Medulla oblongata (tissue), 1 donor: ENCODE data around the gene MYOM3.

Source experiments
- DNase-seq: peaks from one replicate; pipeline ENCODE4 v3.0.0-alpha.2; 2015; ENCODE audit errors: extremely low spot score

Gene MYOM3

GRCh38 chr1:24111996-24112779, at the start of gene MYOM3:
TSS of gene MYOM3 (minus strand) at chr1:24112135. CDS start at chr1:24108636, 3,499 bp downstream.
- DNase-seq: peak; percentile 60

GRCh38 chr1:24161270-24161669, 49.3 kb upstream of the MYOM3 start:
- DNase-seq: no peak

DNA sequence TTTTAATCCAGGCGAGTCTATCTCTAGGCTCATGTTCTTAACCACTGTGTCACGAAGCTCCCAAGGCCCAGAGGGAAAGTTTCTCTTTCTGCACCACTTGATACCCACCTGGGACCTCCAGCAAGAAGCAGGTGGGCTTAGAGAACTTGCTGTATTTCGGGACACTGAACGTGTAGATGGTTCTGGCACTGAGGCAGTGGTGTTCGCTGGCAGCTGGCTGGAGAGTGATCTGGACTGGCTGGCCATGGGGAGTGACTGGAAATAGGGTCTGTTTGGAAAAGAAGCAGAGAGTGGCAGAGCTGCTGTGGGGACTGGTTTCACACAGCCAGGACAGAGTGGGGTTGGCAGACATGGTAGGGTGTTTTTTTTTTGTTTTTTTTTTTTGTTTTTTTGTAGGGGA, 47.4 kb upstream of the MYOM3 start:
- no peak for DNase-seq

DNA sequence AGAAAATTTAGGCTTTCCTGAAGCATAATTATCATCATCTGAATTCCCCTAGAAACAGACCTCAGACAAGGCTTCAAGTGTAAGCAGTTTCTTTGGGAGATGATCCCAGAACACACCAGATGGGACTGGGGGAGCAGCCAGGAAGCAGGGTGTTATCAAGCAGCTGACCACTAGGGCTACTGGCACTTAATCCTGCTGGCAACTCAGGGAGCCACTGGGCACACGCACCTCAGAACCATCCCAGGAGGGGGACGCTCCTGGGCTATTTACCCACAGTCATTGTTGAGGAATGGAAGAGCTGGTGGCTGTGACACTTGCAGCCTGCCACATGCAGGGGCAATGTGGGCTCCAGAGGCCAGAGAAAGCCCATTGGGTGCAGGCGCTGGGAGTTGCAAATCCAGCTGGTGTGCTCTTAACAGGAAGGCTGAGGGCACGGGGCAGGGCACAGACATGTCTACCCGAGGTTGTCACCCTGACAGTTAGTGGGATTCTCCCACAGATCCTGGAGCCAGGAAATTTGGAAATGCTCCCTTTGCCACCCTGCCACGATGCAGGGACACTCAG, 46.1 kb upstream of the MYOM3 start:
- DNase-seq: peak; percentile 7

DNA sequence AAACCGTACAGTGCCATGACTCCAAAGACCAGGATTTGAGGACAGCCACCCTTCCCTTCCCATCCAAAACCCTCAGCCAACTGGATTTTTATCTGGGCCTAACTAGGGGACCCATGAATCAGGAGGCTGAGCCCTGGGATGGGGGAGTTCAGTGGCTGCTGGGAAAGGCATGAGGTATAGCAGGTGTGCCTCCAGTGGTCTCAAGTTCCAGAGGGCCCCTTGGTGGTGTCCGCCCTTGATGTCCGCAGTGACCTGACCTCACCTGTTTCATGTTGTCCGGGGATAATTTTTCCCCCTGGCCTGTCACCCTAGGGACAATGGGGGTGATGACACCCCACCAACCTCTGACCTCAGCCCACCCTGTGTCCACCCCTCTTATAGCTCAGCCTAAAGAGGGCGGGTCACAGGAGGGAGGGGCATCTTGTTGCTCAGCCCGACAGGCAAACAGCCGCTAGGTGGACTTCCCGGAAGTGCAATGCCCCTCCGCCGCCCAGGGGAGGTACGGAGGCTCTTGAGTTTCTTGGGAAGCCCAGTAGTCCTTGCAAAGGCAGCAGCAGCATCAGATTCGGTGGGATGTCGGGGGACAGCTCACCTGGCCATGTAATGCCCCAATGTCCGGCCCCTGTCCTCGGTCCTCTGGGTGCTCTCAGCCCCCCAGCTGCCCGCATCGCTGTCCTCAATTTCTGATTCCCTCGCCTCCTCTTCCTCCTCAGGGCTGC, 44.8 kb upstream of the MYOM3 start:
- DNase-seq: no peak

- DNase-seq: no peak
These were observed 43.3 kb upstream of the MYOM3 start for GRCh38 chr1:24155011-24155782.

- DNase-seq: no peak
These were observed 42.3 kb upstream of the MYOM3 start for GRCh38 chr1:24154215-24154614.

- DNase-seq: no peak
These were observed 40.9 kb upstream of the MYOM3 start for GRCh38 chr1:24152631-24153494.

- no peak for DNase-seq
These were observed 39.2 kb upstream of the MYOM3 start for GRCh38 chr1:24151175-24151533.

DNA sequence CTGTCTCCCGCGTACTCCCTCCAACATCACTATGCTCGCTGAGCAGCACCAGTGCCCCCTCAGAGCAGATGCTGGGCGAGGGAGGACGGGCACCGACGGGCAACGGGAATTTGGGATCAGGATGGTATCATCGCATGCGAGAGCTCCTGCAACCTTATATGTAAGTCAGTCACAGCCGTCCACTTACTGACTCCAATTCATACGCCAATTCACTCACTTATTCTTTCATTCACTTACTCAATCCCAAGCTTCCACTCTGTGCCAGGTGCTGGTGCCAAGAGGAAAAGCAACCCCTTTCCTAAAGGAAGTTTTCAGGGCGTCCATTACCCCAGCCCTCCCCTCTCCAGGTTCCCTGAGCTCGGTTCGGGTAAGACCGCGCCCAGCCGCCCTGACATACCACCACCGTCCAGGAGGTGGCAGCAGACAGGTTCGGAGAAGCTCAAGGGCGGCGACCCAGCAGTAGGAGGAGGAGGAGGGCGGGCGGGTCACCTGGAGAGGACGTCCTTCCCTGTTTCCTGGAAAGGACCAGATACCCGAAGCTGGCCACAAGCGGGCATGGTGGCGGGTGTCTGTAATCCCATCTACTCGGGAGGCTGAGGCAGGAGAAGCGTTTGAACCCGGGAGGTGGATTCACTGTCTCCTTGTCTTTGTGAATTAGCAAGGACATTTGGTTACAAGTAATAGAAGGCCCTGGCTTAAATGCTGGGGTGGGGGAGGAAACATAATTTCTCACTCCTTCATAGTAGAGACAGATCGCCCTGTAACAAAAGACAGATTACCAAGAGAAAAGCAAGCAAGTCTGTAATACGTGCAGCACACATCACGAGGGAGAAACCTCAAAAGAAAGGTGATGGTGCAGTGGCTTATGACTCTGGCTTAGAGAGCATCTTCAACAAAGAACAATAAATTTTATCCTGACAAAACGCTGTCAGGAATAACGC, 38.6 kb upstream of the MYOM3 start:
- DNase-seq: peak; percentile 82

- DNase-seq: no peak
These were observed 37.9 kb upstream of the MYOM3 start for GRCh38 chr1:24149866-24150233.

DNA sequence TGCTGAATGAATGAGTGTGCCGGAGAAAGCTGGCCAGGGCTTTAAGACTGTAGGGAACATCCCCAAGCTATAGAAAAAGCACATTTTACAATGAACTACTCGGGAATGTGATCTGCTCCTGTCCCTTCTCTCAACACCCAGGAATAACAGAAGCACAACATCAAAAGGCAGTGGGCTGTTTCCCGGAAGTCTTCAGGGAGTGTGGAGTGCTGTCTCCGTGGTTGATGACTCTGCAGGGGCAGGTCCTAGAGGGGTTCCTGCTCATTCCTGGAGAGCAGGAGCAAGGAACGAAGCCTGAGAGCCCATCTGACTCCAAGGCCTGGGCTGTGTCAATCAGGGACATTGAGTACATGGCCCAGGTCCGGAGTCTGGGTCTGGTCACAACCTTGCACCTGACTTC, 35.9 kb upstream of the MYOM3 start:
- DNase-seq: no peak

- no peak for DNase-seq
These were observed 35.3 kb upstream of the MYOM3 start for GRCh38 chr1:24147194-24147593.

- DNase-seq: no peak
These were observed 30.9 kb upstream of the MYOM3 start, which contains the start of gene IL22RA1 for GRCh38 chr1:24142546-24143534. TSS of gene IL22RA1 (minus strand) at chr1:24143140. CDS start at chr1:24143082, 58 bp downstream.

- DNase-seq: no peak
These were observed 29.5 kb upstream of the MYOM3 start for GRCh38 chr1:24141311-24141997.

DNA sequence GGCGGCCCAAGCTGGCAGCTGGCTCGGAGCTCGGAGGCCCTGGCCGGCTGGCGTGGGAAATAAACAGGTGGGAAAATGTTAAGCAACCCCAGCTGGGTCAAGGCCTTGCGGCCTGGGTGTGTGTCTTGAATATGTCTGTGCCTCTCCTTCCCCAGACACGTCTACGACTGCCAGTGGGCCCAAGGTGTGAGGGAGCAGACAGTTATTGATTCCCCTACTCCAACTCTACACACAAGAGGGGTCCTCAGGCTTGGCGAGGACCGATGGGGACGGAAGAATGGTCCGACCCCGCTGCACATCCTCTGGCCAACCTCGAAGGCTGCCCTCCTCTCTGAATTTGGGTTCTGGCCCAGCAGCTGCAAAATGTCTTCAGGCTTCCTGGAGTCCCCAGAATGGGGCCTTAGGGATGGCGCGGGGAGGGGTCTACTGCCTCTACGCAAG, 28.8 kb upstream of the MYOM3 start:
- no peak for DNase-seq

- DNase-seq: no peak
These were observed 28.0 kb upstream of the MYOM3 start for GRCh38 chr1:24139841-24140425.

GRCh38 chr1:24139222-24139489, 27.2 kb upstream of the MYOM3 start:
- no peak for DNase-seq
